ENCODE data around the gene BCL3. TPM values are rescaled to one million over a fixed set of nuclear protein-coding genes. Genes with fewer than 3 reads are reported as not detected.

The BCL3 gene
- total RNA-seq, 1 experiment from 2014 or later: 37.9 TPM

DNA sequence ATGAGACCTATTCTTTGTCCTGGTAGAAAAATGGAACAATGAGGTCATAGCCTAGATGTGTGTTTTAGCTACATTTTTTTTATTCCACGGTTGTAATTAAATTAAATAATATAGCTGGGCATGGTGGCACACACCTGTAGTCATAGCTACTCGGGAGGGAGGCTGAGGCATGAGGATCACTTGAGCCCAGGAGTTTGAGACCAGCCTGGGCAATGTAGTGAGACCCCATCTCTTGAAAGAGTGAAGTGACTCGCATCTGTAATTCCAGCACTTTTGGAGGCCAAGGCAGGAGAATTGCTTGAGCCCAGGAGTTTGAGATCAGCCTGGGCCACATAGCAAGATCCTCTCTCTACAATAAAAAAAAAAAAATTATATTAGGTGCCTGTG is 17.4 kb downstream of the BCL3 start:
- Histone ChIP-seq H3K27ac (ENCODE audit: low read depth, low read length) (no peak overlapping the region), H3K4me1 (ENCODE audit: control insufficient read depth in 1 of 2, insufficient read depth in 2 of 2, low read length in 2 of 2) (peaks cover 4 to 25% of the 10 kb centered on the region in 2 experiments; a peak in 3 of 4 replicates)
- CTCF ChIA-PET: interaction anchor here (1.2 to 3.2 kb wide), 3 partner anchors 42 to 77 kb away, joined by 3 to 21 read pairs (median 8); no protein-coding TSS in a partner anchor

More for the DNA sequence above, 17.4 kb downstream of the BCL3 start:
- TF ChIP-seq, protein P1, sequence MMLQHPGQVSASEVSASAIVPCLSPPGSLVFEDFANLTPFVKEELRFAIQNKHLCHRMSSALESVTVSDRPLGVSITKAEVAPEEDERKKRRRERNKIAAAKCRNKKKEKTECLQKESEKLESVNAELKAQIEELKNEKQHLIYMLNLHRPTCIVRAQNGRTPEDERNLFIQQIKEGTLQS (IDR thresholded peaks at IDR 0.05): no peak
- TF ChIP-seq, protein P2, sequence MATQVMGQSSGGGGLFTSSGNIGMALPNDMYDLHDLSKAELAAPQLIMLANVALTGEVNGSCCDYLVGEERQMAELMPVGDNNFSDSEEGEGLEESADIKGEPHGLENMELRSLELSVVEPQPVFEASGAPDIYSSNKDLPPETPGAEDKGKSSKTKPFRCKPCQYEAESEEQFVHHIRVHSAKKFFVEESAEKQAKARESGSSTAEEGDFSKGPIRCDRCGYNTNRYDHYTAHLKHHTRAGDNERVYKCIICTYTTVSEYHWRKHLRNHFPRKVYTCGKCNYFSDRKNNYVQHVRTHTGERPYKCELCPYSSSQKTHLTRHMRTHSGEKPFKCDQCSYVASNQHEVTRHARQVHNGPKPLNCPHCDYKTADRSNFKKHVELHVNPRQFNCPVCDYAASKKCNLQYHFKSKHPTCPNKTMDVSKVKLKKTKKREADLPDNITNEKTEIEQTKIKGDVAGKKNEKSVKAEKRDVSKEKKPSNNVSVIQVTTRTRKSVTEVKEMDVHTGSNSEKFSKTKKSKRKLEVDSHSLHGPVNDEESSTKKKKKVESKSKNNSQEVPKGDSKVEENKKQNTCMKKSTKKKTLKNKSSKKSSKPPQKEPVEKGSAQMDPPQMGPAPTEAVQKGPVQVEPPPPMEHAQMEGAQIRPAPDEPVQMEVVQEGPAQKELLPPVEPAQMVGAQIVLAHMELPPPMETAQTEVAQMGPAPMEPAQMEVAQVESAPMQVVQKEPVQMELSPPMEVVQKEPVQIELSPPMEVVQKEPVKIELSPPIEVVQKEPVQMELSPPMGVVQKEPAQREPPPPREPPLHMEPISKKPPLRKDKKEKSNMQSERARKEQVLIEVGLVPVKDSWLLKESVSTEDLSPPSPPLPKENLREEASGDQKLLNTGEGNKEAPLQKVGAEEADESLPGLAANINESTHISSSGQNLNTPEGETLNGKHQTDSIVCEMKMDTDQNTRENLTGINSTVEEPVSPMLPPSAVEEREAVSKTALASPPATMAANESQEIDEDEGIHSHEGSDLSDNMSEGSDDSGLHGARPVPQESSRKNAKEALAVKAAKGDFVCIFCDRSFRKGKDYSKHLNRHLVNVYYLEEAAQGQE (IDR thresholded peaks at IDR 0.05; ENCODE audit: low read depth): no peak
- TF ChIP-seq RAD21 (IDR thresholded peaks at IDR 0.05; ENCODE audit: low read depth) (no peak), JUND (IDR thresholded peaks at IDR 0.05) (no peak), FOSL1 (IDR thresholded peaks at IDR 0.05; ENCODE audit: low read depth) (no peak), ZNF274 (IDR thresholded peaks at IDR 0.05; ENCODE audit: low read depth, low read length) (no peak), SP1 (IDR thresholded peaks at IDR 0.05; ENCODE audit: low read depth) (no peak), ELF1 (IDR thresholded peaks at IDR 0.05; ENCODE audit: borderline replicate concordance, low read depth) (no peak), EZH2 (IDR thresholded peaks at IDR 0.05) (no peak), CBX3 (IDR thresholded peaks at IDR 0.05; ENCODE audit: low read depth) (no peak), YY1 (IDR thresholded peaks at IDR 0.05; ENCODE audit: extremely low read depth, insufficient replicate concordance, low read depth, low read length) (no peak)
- TF ChIP-seq, protein P3, sequence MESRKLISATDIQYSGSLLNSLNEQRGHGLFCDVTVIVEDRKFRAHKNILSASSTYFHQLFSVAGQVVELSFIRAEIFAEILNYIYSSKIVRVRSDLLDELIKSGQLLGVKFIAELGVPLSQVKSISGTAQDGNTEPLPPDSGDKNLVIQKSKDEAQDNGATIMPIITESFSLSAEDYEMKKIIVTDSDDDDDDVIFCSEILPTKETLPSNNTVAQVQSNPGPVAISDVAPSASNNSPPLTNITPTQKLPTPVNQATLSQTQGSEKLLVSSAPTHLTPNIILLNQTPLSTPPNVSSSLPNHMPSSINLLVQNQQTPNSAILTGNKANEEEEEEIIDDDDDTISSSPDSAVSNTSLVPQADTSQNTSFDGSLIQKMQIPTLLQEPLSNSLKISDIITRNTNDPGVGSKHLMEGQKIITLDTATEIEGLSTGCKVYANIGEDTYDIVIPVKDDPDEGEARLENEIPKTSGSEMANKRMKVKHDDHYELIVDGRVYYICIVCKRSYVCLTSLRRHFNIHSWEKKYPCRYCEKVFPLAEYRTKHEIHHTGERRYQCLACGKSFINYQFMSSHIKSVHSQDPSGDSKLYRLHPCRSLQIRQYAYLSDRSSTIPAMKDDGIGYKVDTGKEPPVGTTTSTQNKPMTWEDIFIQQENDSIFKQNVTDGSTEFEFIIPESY (IDR thresholded peaks at IDR 0.05; ENCODE audit: extremely low read depth, insufficient replicate concordance, low read length): no peak
- TF ChIP-seq, protein P4, sequence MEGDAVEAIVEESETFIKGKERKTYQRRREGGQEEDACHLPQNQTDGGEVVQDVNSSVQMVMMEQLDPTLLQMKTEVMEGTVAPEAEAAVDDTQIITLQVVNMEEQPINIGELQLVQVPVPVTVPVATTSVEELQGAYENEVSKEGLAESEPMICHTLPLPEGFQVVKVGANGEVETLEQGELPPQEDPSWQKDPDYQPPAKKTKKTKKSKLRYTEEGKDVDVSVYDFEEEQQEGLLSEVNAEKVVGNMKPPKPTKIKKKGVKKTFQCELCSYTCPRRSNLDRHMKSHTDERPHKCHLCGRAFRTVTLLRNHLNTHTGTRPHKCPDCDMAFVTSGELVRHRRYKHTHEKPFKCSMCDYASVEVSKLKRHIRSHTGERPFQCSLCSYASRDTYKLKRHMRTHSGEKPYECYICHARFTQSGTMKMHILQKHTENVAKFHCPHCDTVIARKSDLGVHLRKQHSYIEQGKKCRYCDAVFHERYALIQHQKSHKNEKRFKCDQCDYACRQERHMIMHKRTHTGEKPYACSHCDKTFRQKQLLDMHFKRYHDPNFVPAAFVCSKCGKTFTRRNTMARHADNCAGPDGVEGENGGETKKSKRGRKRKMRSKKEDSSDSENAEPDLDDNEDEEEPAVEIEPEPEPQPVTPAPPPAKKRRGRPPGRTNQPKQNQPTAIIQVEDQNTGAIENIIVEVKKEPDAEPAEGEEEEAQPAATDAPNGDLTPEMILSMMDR (IDR thresholded peaks at IDR 0.05 in 2 of 3, conservative IDR thresholded peaks at IDR 0.05 in 1 of 3; ENCODE audit: borderline replicate concordance in 1 of 3, insufficient read depth in 1 of 3, low read depth in 2 of 3, low read length in 2 of 3): no peak
- ChIA-PET RAD21 (ENCODE audit: low non-redundant PET in 1 of 2, low total read pairs in 2 of 2, uncharacterized antibody in 2 of 2, unreplicated experiment in 2 of 2) (interaction anchor here (1.1 to 2.9 kb wide), 2 partner anchors 42 kb away, joined by 3 to 10 read pairs; no protein-coding TSS in a partner anchor), POLR2A (interaction anchor here (1.1 to 1.9 kb wide), 2 partner anchors 13 to 23 kb away, joined by 3 to 5 read pairs; no protein-coding TSS in a partner anchor)
- H3K9me3 ChIP-seq (ENCODE audit: control insufficient read depth in 1 of 2, insufficient read depth in 1 of 2, low read depth in 1 of 2, low read length in 2 of 2): no peaks in the 10 kb centered on the region
- DNase-seq (ENCODE audit: low read depth, low spot score) (no peak), ATAC-seq (no peak)
- H3K4me2 ChIP-seq (ENCODE audit: low read length): no peak overlapping the region
- no peaks in the 10 kb centered on the region for H3K9me2 ChIP-seq (ENCODE audit: insufficient read depth)
- H3K27me3 ChIP-seq (ENCODE audit: insufficient read depth, low read length): no peaks in the 10 kb centered on the region
- no peak overlapping the region for H3K9ac ChIP-seq (ENCODE audit: low read length)
- no TSS peak for BruUV-seq (replicated peaks)
- H4K20me1 ChIP-seq (ENCODE audit: insufficient read depth): no peaks in the 10 kb centered on the region
- intact Hi-C loops (cut with micrococcal nuclease): no loop called here
- H3K4me3 ChIP-seq (replicated peaks in 1 of 2; ENCODE audit: low read depth in 1 of 2, low read length in 2 of 2): no peak overlapping the region
- H2AFZ ChIP-seq (ENCODE audit: low read depth, low read length, poor library complexity, severe bottlenecking): no peak overlapping the region
- H3K36me3 ChIP-seq (ENCODE audit: control insufficient read depth in 1 of 2, insufficient read depth in 2 of 2, low read length in 2 of 2): no peaks in the 10 kb centered on the region
- H3K79me2 ChIP-seq (ENCODE audit: insufficient read depth, low read length): no peaks in the 10 kb centered on the region
